Adrenal gland (tissue), 12 donors: ENCODE results near the gene SAMHD1. TPM values are rescaled to one million over a fixed set of nuclear protein-coding genes. Genes with fewer than 3 reads are reported as not detected.
"Not testable (repeated sequence)": the region's sequence is repeated elsewhere in the genome, so short reads cannot be mapped to it uniquely, and the experiment has no call there.

Source experiments
- DNase-seq, 7 donors: peaks; one replicate each; pipeline ENCODE4 v3.0.0-alpha.2; 2019 to 2020
- H3K27ac ChIP-seq, 5 donors: fragments of 200-600 bp; sonication (generic) in 4 of 5; 1 replicate in 3 of 5; 2 replicates in 2 of 5; pipeline versions ENCODE4 v1.5.1 to v1.8.0; 2016 to 2020; ENCODE audit warnings: mild to moderate bottlenecking in 1 of 5
- H3K27me3 ChIP-seq: fragments of 200-600 bp; 2 replicates; pipeline ENCODE4 v1.8.0; 2021
- H3K36me3 ChIP-seq, 2 donors: fragments of 200-600 bp; replicated peaks in 1 of 2; 1 replicate in 1 of 2; 2 replicates in 1 of 2; pipeline versions ENCODE4 v1.5.1 to v1.8.0; 2018 to 2022
- H3K4me1 ChIP-seq, 2 donors: fragments of 200-600 bp; replicated peaks in 1 of 2; 1 replicate in 1 of 2; 2 replicates in 1 of 2; pipeline versions ENCODE4 v1.5.1 to v1.8.0; 2018 to 2021
- H3K4me3 ChIP-seq, 4 donors: fragments of 200-600 bp; sonication (generic) in 3 of 4; one replicate each; pipeline ENCODE4 v1.5.1; 2016 to 2018
- H3K9me3 ChIP-seq, 3 donors: fragments of 200-600 bp; sonication (generic) in 1 of 3; replicated peaks in 1 of 3; 1 replicate in 2 of 3; 2 replicates in 1 of 3; pipeline versions ENCODE4 v1.5.1 to v1.8.0; 2016 to 2021
- POLR2A ChIP-seq, 2 donors: fragments of 450-650 bp; IDR thresholded peaks; one replicate each; pipeline ENCODE4 v1.6.1; 2017; ENCODE audit warnings: antibody characterized with exemption in 2 of 2, mild to moderate bottlenecking in 2 of 2, moderate library complexity in 1 of 2
- WGBS, 4 donors: extraction: QIAGEN DNeasy Blood & Tissue Kit in 2 of 4; methylation state at CpG; one replicate each; pipeline versions ENCODE4 v1.1.5 to v1.1.7; 2013 to 2017; 5-methylcytosine and 5-hydroxymethylcytosine counted together
- intact Hi-C, 2 donors: fragments of 100-400 bp; cut with DNase I; formaldehyde crosslinking; loops; one replicate each; pipeline versions ENCODE4 v1.14.1 to v1.15.0; 2022 to 2023
- polyA plus RNA-seq, 3 donors: library from polyadenylated mRNA; stranded (reverse); fragments of 200-250 nt in 2 of 3; fragments of 350-450 nt in 1 of 3; fragmentation: Illumina TruSeq in 1 of 3; extraction: RNeasy Lipid Tissue Mini Kit (QIAGEN cat#74804) in 1 of 3; gene quantifications; one replicate each; pipeline ENCODE4 v1.2.3, GENCODE V29; 2013 to 2014
- total RNA-seq, 9 donors: library from RNA; depleted of rRNA in 4 of 9; stranded (reverse); fragments of >200 nt in 4 of 9; fragments of 120-200 nt in 1 of 9; fragmentation: NEBNext Ultra II Directional in 1 of 9; extraction: Animal tissue kit (Norgen Biotek cat#: 25700) in 1 of 9; gene quantifications; one replicate each; pipeline versions ENCODE4 v1.1.0 to v1.2.4, GENCODE V29; 2013 to 2023
- TF ChIP-seq, protein P1 (sequence below), 6 experiments: fragments of 450-650 bp in 4 of 6; fragments of 200-600 bp in 2 of 6; sonication (generic) in 1 of 6; IDR thresholded peaks; 1 replicate in 5 of 6; 2 replicates in 1 of 6; pipeline versions ENCODE4 v1.5.1 to v1.8.0; 2016 to 2021; ENCODE audit warnings: antibody characterized with exemption in 6 of 6, mild to moderate bottlenecking in 2 of 6, moderate library complexity in 1 of 6
- donor health status: healthy with polysubstance abuse.
- donor health status: Bipolar disorder and iron deficiency.
- donor health status: DM: yes; HTN: yes; CAD: no.
- donor health status: DM: no; HTN: no; CAD: no.
- donor health status: DM: no; HTN: no; CAD: no.
- donor health status: DM: yes; HTN: yes; CAD: no.

Gene SAMHD1
- total and polyA plus RNA-seq, 12 donors, result 27.1 to 232 (median 92.1) TPM

- H3K36me3 ChIP-seq, result no peaks in the 10 kb centered on the region
- intact Hi-C loops, result no loop called here
- H3K27me3 ChIP-seq, result no peaks in the 10 kb centered on the region
- peak overlapping the region; percentile 48 to 95 (median 82) for H3K27ac ChIP-seq
- TF ChIP-seq, protein P1, sequence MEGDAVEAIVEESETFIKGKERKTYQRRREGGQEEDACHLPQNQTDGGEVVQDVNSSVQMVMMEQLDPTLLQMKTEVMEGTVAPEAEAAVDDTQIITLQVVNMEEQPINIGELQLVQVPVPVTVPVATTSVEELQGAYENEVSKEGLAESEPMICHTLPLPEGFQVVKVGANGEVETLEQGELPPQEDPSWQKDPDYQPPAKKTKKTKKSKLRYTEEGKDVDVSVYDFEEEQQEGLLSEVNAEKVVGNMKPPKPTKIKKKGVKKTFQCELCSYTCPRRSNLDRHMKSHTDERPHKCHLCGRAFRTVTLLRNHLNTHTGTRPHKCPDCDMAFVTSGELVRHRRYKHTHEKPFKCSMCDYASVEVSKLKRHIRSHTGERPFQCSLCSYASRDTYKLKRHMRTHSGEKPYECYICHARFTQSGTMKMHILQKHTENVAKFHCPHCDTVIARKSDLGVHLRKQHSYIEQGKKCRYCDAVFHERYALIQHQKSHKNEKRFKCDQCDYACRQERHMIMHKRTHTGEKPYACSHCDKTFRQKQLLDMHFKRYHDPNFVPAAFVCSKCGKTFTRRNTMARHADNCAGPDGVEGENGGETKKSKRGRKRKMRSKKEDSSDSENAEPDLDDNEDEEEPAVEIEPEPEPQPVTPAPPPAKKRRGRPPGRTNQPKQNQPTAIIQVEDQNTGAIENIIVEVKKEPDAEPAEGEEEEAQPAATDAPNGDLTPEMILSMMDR (IDR thresholded peaks at IDR 0.05), result no peak
- peak in 1 of 2 donors; percentile 59 for TF ChIP-seq POLR2A (IDR thresholded peaks at IDR 0.05)
- no peak overlapping the region for H3K4me3 ChIP-seq
- H3K9me3 ChIP-seq, result no peaks in the 10 kb centered on the region
- DNase-seq, result peak; percentile 82 to 94 (median 91)
- H3K4me1 ChIP-seq, result peaks cover 25 to 85% of the 10 kb centered on the region in 2 donors
- 57 to 74% (median 58%) methylated on average over 17 to 18 of the region's 18 CpGs for WGBS, 4 donors
These were observed 104.3 kb downstream of the SAMHD1 start for GRCh38 chr20:36847009-36847709.

- peak overlapping the region in 3 of 5 donors; percentile 77 to 95 (median 82) for H3K27ac ChIP-seq
- H3K4me3 ChIP-seq, result no peak overlapping the region
- no peaks in the 10 kb centered on the region for H3K27me3 ChIP-seq
- 73 to 91% (median 80%) methylated on average over 6 to 10 of the region's 10 CpGs for WGBS, 4 donors
- peaks cover 19 to 81% of the 10 kb centered on the region in 2 donors for H3K4me1 ChIP-seq
- intact Hi-C loops, result no loop called here
- DNase-seq, result peak in 1 of 7 donors; percentile 38
- no peak for TF ChIP-seq POLR2A (IDR thresholded peaks at IDR 0.05)
- TF ChIP-seq, protein P1 (IDR thresholded peaks at IDR 0.05), result no peak
- no peaks in the 10 kb centered on the region for H3K9me3 ChIP-seq
- no peaks in the 10 kb centered on the region for H3K36me3 ChIP-seq
These were observed 106.1 kb downstream of the SAMHD1 start for GRCh38 chr20:36845288-36845971.

GRCh38 chr20:36841030-36841429 lies 110.5 kb downstream of the SAMHD1 start:
- peaks cover 11 to 50% of the 10 kb centered on the region in 2 donors for H3K4me1 ChIP-seq
- intact Hi-C loops, result not testable (repeated sequence)
- WGBS, 4 donors, result 88 to 97% (median 93%) methylated on average over 7 to 9 of the region's 9 CpGs

More at GRCh38 chr20:36841030-36841429, 110.5 kb downstream of the SAMHD1 start:
- not testable (repeated sequence) for H3K9me3 ChIP-seq, H3K27me3 ChIP-seq, DNase-seq, H3K4me3 ChIP-seq
- Histone ChIP-seq H3K36me3 (peaks cover 0 to 23% of the 10 kb centered on the region in 2 donors), H3K27ac (peak overlapping the region in 3 of 5 donors; percentile 20 to 83 (median 74))

Other genes starting within 250 kb of the SAMHD1 start
- gene NDRG3, start 205.6 kb downstream of the SAMHD1 start, total RNA-seq, result 10 to 100 TPM; 29.0 to 91.4 (median 62.0) TPM
- 10 to 100 TPM; 40.4 to 54.4 (median 40.8) TPM for gene NDRG3, start 205.6 kb downstream of the SAMHD1 start, polyA plus RNA-seq
- gene DSN1, start 177.9 kb downstream of the SAMHD1 start, total RNA-seq, result 10 to 100 TPM in 5 of 9 donors, 1 to 10 TPM in 4; 6.7 to 19.6 (median 13.3) TPM
- 10 to 100 TPM; 18.5 to 23.5 (median 22.7) TPM for gene DSN1, start 177.9 kb downstream of the SAMHD1 start, polyA plus RNA-seq
- under 1 TPM in 2 of 9 donors, not detected in 7; 0.29 to 0.33 TPM for gene TLDC2, start 75.6 kb downstream of the SAMHD1 start, total RNA-seq
- gene TLDC2, start 75.6 kb downstream of the SAMHD1 start, polyA plus RNA-seq, result under 1 TPM in 2 of 3 donors, not detected in 1; 0.10 to 0.22 TPM
- 10 to 100 TPM in 1 of 9 donors, 1 to 10 TPM in 7, under 1 TPM in 1; 0.91 to 12.6 (median 6.6) TPM for gene RBL1, start 144.3 kb upstream of the SAMHD1 start, total RNA-seq
- gene RBL1, start 144.3 kb upstream of the SAMHD1 start, polyA plus RNA-seq, result 1 to 10 TPM; 1.1 to 4.6 (median 1.8) TPM
- 100 to 1,000 TPM; 165 to 340 (median 235) TPM for gene RPN2, start 227.6 kb upstream of the SAMHD1 start, total RNA-seq
- 100 to 1,000 TPM in 1 of 3 donors, 10 to 100 TPM in 2; 35.7 to 403 (median 73.2) TPM for gene RPN2, start 227.6 kb upstream of the SAMHD1 start, polyA plus RNA-seq
- gene MROH8, start 227.8 kb upstream of the SAMHD1 start, total RNA-seq, result 1 to 10 TPM; 1.3 to 6.5 (median 3.5) TPM
- gene MROH8, start 227.8 kb upstream of the SAMHD1 start, polyA plus RNA-seq, result 10 to 100 TPM in 1 of 3 donors, 1 to 10 TPM in 2; 4.4 to 13.8 (median 6.6) TPM